Measurements from ENCODE around the gene ATP1A1.

The ATP1A1 gene

GRCh38 chr1:116373431-116374352, 648 bp downstream of the ATP1A1 start:
- DNase-seq, result no peak

- DNase-seq, result no peak
Measured at GRCh38 chr1:116374353-116375147, 1.5 kb downstream of the ATP1A1 start.

GRCh38 chr1:116375148-116375886, 2.3 kb downstream of the ATP1A1 start:
- no peak for DNase-seq

GRCh38 chr1:116375887-116376728, 3.1 kb downstream of the ATP1A1 start:
- no peak for DNase-seq

- no peak for DNase-seq
Measured at GRCh38 chr1:116376729-116377086, 3.7 kb downstream of the ATP1A1 start.

GRCh38 chr1:116377541-116378529, 4.8 kb downstream of the ATP1A1 start:
- no peak for DNase-seq

GRCh38 chr1:116379057-116379630, 6.1 kb downstream of the ATP1A1 start:
- DNase-seq, result no peak

GRCh38 chr1:116379674-116380498, 6.8 kb downstream of the ATP1A1 start:
- DNase-seq, result no peak

- no peak for DNase-seq
Measured at GRCh38 chr1:116380499-116381242, 7.6 kb downstream of the ATP1A1 start.

- DNase-seq, result no peak
Measured at GRCh38 chr1:116382321-116382720, 9.3 kb downstream of the ATP1A1 start.

GRCh38 chr1:116382857-116383483, 9.9 kb downstream of the ATP1A1 start:
- no peak for DNase-seq

GRCh38 chr1:116386042-116386441, 13.0 kb downstream of the ATP1A1 start:
- no peak for DNase-seq

- no peak for DNase-seq
Measured at GRCh38 chr1:116387551-116387950, 14.5 kb downstream of the ATP1A1 start.

- no peak for DNase-seq
Measured at GRCh38 chr1:116388122-116388521, 15.1 kb downstream of the ATP1A1 start.

- DNase-seq, result no peak
Measured at GRCh38 chr1:116389013-116389412, 16.0 kb downstream of the ATP1A1 start.

- no peak for DNase-seq
Measured at GRCh38 chr1:116389686-116390085, 16.6 kb downstream of the ATP1A1 start.

GRCh38 chr1:116390195-116390594, 17.2 kb downstream of the ATP1A1 start:
- DNase-seq, result no peak

GRCh38 chr1:116391185-116391584, 18.1 kb downstream of the ATP1A1 start:
- DNase-seq, result no peak

All from NCI-H2107 (cell line).